Naive thymus-derived CD4-positive, alpha-beta T cell (primary cell): ENCODE data around the gene CAMK1D. TPM values are rescaled to one million over a fixed set of nuclear protein-coding genes. Genes with fewer than 3 reads are reported as not detected.
A peak's percentile ranks its signal among the peaks of the same experiment; 100 is the strongest.
"Not testable (repeated sequence)": the region's sequence is repeated elsewhere in the genome, so short reads cannot be mapped to it uniquely, and the experiment has no call there.

Source experiments
- ATAC-seq: fragments of 150-1000 bp; cut with Tn5 transposase; 2 replicates; pipeline ENCODE4 v1.10.0; 2021; ENCODE audit warnings: mild to moderate bottlenecking, moderate library complexity
- CTCF ChIA-PET: fragments of 350-600 bp; sonication (Branson Sonifier 250); formaldehyde crosslinking; loops from one replicate; lab custom pipeline; 2021; ENCODE audit warnings: antibody characterized with exemption; lab: Charles Lee
- POLR2A ChIA-PET: fragments of 350-600 bp; sonication (Branson Sonifier 250); formaldehyde crosslinking; loops from one replicate; lab custom pipeline; 2021; ENCODE audit warnings: antibody characterized with exemption, inconsistent platforms; lab: Charles Lee
- DNase-seq, 9 donors: peaks; one replicate each; pipeline versions ENCODE4 v3.0.0 to v3.0.0-alpha.2; 2020 to 2022; ENCODE audit warnings: mixed read lengths in 1 of 9
- H3K27ac ChIP-seq: one replicate; pipeline ENCODE4 v1.7.0; 2013; ENCODE audit warnings: mild to moderate bottlenecking, low read depth, low read length, moderate library complexity
- H3K27me3 ChIP-seq, 2 donors: one replicate each; pipeline ENCODE4 v1.7.0; 2013; ENCODE audit warnings: low read length in 2 of 2, mild to moderate bottlenecking in 2 of 2, moderate library complexity in 2 of 2; ENCODE audit not compliant: control insufficient read depth in 2 of 2, insufficient read depth in 2 of 2
- H3K36me3 ChIP-seq, 3 experiments: 1 replicate in 2 of 3; 2 replicates in 1 of 3; pipeline ENCODE4 v1.7.0; 2013; ENCODE audit warnings: low read length in 3 of 3, mild to moderate bottlenecking in 3 of 3, moderate library complexity in 1 of 3; ENCODE audit not compliant: insufficient read depth in 3 of 3, control insufficient read depth in 2 of 3
- H3K4me1 ChIP-seq, 2 donors: one replicate each; pipeline ENCODE4 v1.7.0; 2013; ENCODE audit warnings: low read length in 2 of 2, mild to moderate bottlenecking in 2 of 2, moderate library complexity in 1 of 2; ENCODE audit not compliant: control insufficient read depth in 2 of 2, insufficient read depth in 2 of 2
- H3K4me3 ChIP-seq: 2 replicates; pipeline ENCODE4 v1.7.0; 2013; ENCODE audit warnings: mild to moderate bottlenecking, low read length
- H3K9me3 ChIP-seq, 3 experiments: 1 replicate in 2 of 3; 2 replicates in 1 of 3; pipeline ENCODE4 v1.7.0; 2013; ENCODE audit warnings: low read length in 3 of 3; ENCODE audit not compliant: control insufficient read depth in 2 of 3
- H3K27ac Mint-ChIP-seq, 9 donors: one replicate each; pipeline ENCODE4 v1.8.0; 2020 to 2022; ENCODE audit warnings: mixed read lengths in 9 of 9, mild to moderate bottlenecking in 8 of 9, moderate library complexity in 5 of 9, inconsistent platforms in 2 of 9
- H3K27me3 Mint-ChIP-seq, 5 donors: one replicate each; pipeline ENCODE4 v1.8.0; 2021 to 2022; ENCODE audit warnings: mixed read lengths in 5 of 5, mild to moderate bottlenecking in 1 of 5
- H3K36me3 Mint-ChIP-seq, 5 donors: one replicate each; pipeline ENCODE4 v1.8.0; 2020 to 2022; ENCODE audit warnings: mixed read lengths in 5 of 5, mild to moderate bottlenecking in 3 of 5, inconsistent platforms in 1 of 5
- H3K4me1 Mint-ChIP-seq, 7 donors: one replicate each; pipeline ENCODE4 v1.8.0; 2020 to 2022; ENCODE audit warnings: mixed read lengths in 7 of 7, mild to moderate bottlenecking in 3 of 7, inconsistent platforms in 1 of 7
- H3K4me3 Mint-ChIP-seq, 10 donors: one replicate each; pipeline ENCODE4 v1.8.0; 2020 to 2022; ENCODE audit warnings: mild to moderate bottlenecking in 10 of 10, mixed read lengths in 10 of 10, moderate library complexity in 6 of 10, inconsistent platforms in 2 of 10
- H3K9me3 Mint-ChIP-seq, 11 donors: one replicate each; pipeline ENCODE4 v1.8.0; 2020 to 2022; ENCODE audit warnings: mixed read lengths in 11 of 11, mild to moderate bottlenecking in 4 of 11, inconsistent platforms in 1 of 11, moderate library complexity in 1 of 11
- intact Hi-C, 2 donors: fragments of 100-400 bp; cut with micrococcal nuclease; formaldehyde crosslinking; loops; one replicate each; pipeline ENCODE4 v1.15.1; 2023
- polyA plus RNA-seq, 2 donors: library from polyadenylated mRNA; unstranded; fragments of 300-500 nt; fragmentation: Illumina TruSeq; gene quantifications; one replicate each; pipeline ENCODE4 v1.2.3, GENCODE V29; 2021
- total RNA-seq, 6 experiments: library from RNA in 5 of 6; stranded (reverse) in 5 of 6; gene quantifications; 1 replicate in 5 of 6; 2 replicates in 1 of 6; pipeline ENCODE4 v1.2.3 and lab custom pipeline; 2021 to 2026

CAMK1D gene
- total and polyA plus RNA-seq, 7 experiments from 2014 or later, result 12.5 to 43.2 (median 18.6) TPM

DNA sequence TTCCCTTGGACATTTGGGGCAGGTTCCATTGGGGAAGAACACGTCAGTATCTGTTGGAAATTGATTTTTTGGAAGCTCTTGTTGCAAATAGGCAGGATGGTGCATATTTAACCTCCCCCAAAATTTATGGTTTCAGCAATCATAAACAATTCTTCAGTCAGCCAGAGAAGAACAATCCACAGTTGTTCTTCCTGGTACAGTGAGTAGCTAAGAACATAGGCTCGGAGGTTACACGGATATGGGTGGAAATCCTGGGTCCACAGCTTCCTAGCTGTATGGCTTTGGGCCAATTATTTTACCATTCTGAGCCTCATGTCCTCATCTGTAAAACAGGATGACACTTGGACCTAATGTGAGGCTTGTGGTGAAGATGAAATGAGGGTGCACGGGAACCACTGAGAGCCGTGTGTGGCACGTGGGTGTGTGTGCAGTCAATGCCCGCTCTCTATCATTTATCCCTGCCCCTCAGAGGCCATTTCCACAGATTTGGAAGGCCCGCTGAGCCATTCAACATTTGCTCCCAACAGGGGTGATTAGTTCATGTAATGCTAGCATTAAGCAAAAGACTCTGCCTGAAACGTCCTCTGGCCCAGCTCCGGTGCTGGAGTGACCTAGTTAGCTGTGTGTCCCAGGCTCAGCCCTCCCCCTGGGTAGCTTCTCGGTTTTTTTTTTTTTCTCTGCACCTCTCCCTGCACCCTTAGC lies 9.7 kb downstream of the CAMK1D start:
- peak; percentile 56 for ATAC-seq
- DNase-seq, result no peak
- Histone ChIP-seq H3K4me3 (no peak overlapping the region), H3K36me3 (no peaks in the 10 kb centered on the region), H3K27ac (no peak overlapping the region), H3K27me3 (no peaks in the 10 kb centered on the region), H3K4me1 (peaks cover 4 to 7% of the 10 kb centered on the region in 2 donors), H3K9me3 (no peaks in the 10 kb centered on the region)
- ChIA-PET POLR2A (interaction anchor here (0.7 to 1.3 kb wide), 3 partner anchors 10 to 188 kb away, joined by 3 to 5 read pairs (median 3); partner anchors contain the start of gene CAMK1D), CTCF (interaction anchor here (1.0 kb wide), 1 partner anchor 297 kb away, joined by 3 read pairs; no protein-coding TSS in a partner anchor)
- H3K27ac Mint-ChIP-seq, result peak overlapping the region in 8 of 9 donors; percentile 43 to 80 (median 69)
- H3K4me3 Mint-ChIP-seq, result peak overlapping the region in 9 of 10 donors; percentile 10 to 74 (median 42)
- intact Hi-C loops, result loop anchor here in 1 of 2 donors (10.0 kb wide), 1 partner anchor 746 kb away; the partner anchor contains the start of gene OPTN
- H3K9me3 Mint-ChIP-seq, result peaks cover 0 to 6% (median 0%) of the 10 kb centered on the region in 11 donors
- H3K36me3 Mint-ChIP-seq, result peaks cover 0 to 14% (median 6%) of the 10 kb centered on the region in 5 donors
- H3K27me3 Mint-ChIP-seq, result peaks cover 0 to 17% (median 0%) of the 10 kb centered on the region in 5 donors
- peaks cover 11 to 80% (median 61%) of the 10 kb centered on the region in 7 donors for H3K4me1 Mint-ChIP-seq

DNA sequence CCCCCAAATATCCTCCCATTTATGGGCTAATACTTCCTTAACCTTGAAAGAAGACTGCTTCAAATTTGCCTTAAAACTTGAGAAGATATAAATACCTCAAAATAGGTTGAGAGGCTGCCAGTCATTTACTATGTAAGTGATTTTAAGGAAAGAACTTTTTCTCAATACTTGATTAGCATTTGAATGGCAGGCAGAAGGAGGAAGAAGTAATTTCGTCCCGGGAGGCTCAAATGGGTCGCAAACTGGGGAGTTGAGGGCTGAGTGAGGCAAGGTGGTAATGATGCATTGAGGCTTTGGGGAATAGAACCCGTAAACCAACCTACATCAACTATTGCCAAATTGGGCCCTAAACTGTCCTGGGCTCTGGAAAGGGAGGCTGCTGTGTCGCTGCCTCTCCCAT lies 11.1 kb downstream of the CAMK1D start:
- Histone ChIP-seq H3K27me3 (no peaks in the 10 kb centered on the region), H3K4me1 (peaks cover 7% of the 10 kb centered on the region in 2 donors), H3K4me3 (no peak overlapping the region), H3K27ac (no peak overlapping the region), H3K36me3 (no peaks in the 10 kb centered on the region), H3K9me3 (no peaks in the 10 kb centered on the region)
- ATAC-seq (no peak), DNase-seq (no peak)
- Mint-ChIP-seq H3K36me3 (peaks cover 0 to 11% (median 6%) of the 10 kb centered on the region in 5 donors), H3K4me3 (no peak overlapping the region), H3K27me3 (peaks cover 0 to 12% (median 0%) of the 10 kb centered on the region in 5 donors), H3K9me3 (peaks cover 0 to 6% (median 0%) of the 10 kb centered on the region in 11 donors), H3K27ac (peak overlapping the region in 3 of 9 donors; percentile 28 to 68 (median 65)), H3K4me1 (peaks cover 19 to 80% (median 63%) of the 10 kb centered on the region in 7 donors)
- intact Hi-C loops, result no loop called here
- ChIA-PET CTCF (no interaction called here), POLR2A (no interaction called here)

DNA sequence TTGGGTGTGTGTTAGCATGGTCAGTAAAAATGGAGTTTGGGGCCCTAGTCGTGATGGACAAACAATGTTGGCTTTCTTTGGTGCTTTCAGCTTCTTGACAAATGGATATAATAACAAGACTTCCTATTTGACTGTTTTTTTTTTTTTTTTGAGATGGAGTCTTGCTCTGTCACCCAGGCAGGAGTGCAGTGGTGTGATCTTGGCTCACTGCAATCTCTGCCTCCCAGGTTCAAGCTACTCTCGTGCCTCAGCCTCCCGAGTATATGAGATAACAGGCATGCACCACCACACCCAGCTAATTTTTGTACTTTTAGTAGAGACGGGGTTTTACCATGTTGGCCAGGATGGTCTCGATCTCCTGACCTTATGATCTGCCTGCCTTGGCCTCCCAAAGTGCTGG lies 11.8 kb downstream of the CAMK1D start:
- H3K9me3 ChIP-seq, DNase-seq, H3K27me3 ChIP-seq, H3K4me3 ChIP-seq, H3K9me3 Mint-ChIP-seq, H3K36me3 ChIP-seq, H3K4me3 Mint-ChIP-seq, ATAC-seq, H3K27me3 Mint-ChIP-seq, intact Hi-C loops, H3K27ac ChIP-seq, CTCF ChIA-PET: not testable (repeated sequence)
- Mint-ChIP-seq H3K4me1 (peaks cover 22 to 79% (median 64%) of the 10 kb centered on the region in 7 donors), H3K27ac (peak overlapping the region in 4 of 9 donors; percentile 13 to 72 (median 51)), H3K36me3 (peaks cover 0 to 11% (median 8%) of the 10 kb centered on the region in 5 donors)
- POLR2A ChIA-PET, result interaction anchor here (0.7 kb wide), 1 partner anchor 424 kb away, joined by 3 read pairs; no protein-coding TSS in a partner anchor
- H3K4me1 ChIP-seq, result peaks cover 13% of the 10 kb centered on the region in 2 donors

DNA sequence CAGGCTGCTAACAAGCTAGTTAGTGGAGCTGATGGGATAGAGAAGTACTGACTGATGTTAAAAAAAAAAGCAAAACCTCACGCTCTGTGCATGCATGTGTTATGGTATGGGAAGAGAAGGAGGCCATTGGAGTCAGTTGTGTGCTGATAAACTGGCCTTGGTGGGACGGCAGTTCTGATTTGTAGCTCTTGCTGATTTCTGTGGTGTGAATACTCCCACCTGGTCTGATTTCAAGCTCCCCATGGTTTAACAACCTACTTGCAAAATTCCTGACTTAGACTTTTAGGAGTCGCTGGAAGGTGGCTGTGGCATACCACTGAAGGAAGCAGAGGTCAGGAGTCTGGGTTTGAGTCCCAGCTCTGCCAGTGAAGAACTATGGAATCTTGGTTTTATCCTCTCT lies 15.2 kb downstream of the CAMK1D start:
- POLR2A ChIA-PET, result interaction anchor here (0.6 to 2.6 kb wide), 2 partner anchors 14 to 47 kb away, joined by 3 to 11 read pairs; no protein-coding TSS in a partner anchor

DNA sequence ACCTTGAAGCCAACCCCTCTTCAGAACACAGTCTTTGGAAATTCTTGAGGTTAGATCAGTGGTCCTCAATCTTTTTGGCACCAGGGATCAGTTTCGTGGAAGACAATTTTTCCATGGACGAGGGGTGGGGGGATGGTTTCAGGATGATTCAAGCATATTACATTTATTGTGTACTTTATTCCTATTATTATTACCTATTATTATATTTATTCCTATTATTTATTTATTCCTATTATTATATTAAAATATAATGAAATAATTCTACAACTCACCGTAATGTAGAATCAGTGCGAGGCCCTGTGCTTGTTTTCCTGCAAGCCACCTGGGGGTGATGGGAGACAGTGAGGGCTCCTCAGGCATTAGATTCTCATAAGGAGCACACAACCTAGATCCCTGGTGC lies 17.9 kb downstream of the CAMK1D start:
- H3K27me3 ChIP-seq, result no peaks in the 10 kb centered on the region
- ChIA-PET CTCF (no interaction called here), POLR2A (interaction anchor here (0.5 to 0.8 kb wide), 2 partner anchors 24 to 45 kb away, joined by 3 read pairs; no protein-coding TSS in a partner anchor)
- no peak overlapping the region for H3K27ac ChIP-seq
- peaks cover 9 to 14% of the 10 kb centered on the region in 2 donors for H3K4me1 ChIP-seq
- Mint-ChIP-seq H3K9me3 (peaks cover 0 to 4% (median 0%) of the 10 kb centered on the region in 11 donors), H3K27me3 (no peaks in the 10 kb centered on the region), H3K36me3 (peaks cover 0 to 10% (median 5%) of the 10 kb centered on the region in 5 donors), H3K4me3 (peak overlapping the region in 1 of 10 donors; percentile 28), H3K4me1 (peaks cover 10 to 49% (median 40%) of the 10 kb centered on the region in 7 donors), H3K27ac (peak overlapping the region in 3 of 9 donors; percentile 73 to 82 (median 79))
- ATAC-seq, result no peak
- no peaks in the 10 kb centered on the region for H3K36me3 ChIP-seq
- no peaks in the 10 kb centered on the region for H3K9me3 ChIP-seq
- intact Hi-C loops, result loop anchor here (2.0 to 5.0 kb wide), 3 partner anchors 16 to 270 kb away; no protein-coding TSS in a partner anchor
- no peak for DNase-seq
- H3K4me3 ChIP-seq, result no peak overlapping the region

More for the DNA sequence above, 15.2 kb downstream of the CAMK1D start:
- H3K4me3 ChIP-seq, result no peak overlapping the region
- intact Hi-C loops, result no loop called here
- DNase-seq (no peak), ATAC-seq (no peak)
- peaks cover 0 to 6% (median 0%) of the 10 kb centered on the region in 11 donors for H3K9me3 Mint-ChIP-seq
- H3K27me3 ChIP-seq, result no peaks in the 10 kb centered on the region
- peaks cover 0 to 14% (median 11%) of the 10 kb centered on the region in 5 donors for H3K36me3 Mint-ChIP-seq
- peak overlapping the region in 3 of 9 donors; percentile 13 to 56 (median 49) for H3K27ac Mint-ChIP-seq
- H3K36me3 ChIP-seq, result no peaks in the 10 kb centered on the region
- H3K9me3 ChIP-seq, result no peaks in the 10 kb centered on the region
- CTCF ChIA-PET, result no interaction called here
- H3K4me1 Mint-ChIP-seq, result peaks cover 16 to 68% (median 50%) of the 10 kb centered on the region in 7 donors
- H3K27ac ChIP-seq, result no peak overlapping the region
- peaks cover 9 to 14% of the 10 kb centered on the region in 2 donors for H3K4me1 ChIP-seq
- H3K27me3 Mint-ChIP-seq, result no peaks in the 10 kb centered on the region
- peak overlapping the region in 2 of 10 donors; percentile 27 to 51 for H3K4me3 Mint-ChIP-seq

DNA sequence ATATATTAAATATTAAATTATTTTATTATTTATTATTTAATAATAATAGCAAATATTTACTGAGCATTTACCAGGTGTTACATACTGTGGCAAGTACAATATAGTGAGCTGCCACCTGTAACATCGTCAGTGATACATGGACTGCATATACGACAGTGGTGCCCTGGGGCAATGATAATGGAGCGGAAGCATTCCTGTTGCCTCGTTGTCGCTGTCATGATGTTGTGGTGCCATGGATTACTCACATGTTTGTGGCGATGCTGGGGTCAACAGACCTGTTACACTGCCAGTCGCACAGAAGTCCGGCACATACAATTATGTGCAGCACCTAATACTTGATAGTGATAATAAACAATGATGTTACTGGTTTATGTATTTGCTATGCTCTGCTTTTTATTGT lies 20.6 kb downstream of the CAMK1D start:
- H3K4me1 Mint-ChIP-seq, result peaks cover 13 to 40% (median 27%) of the 10 kb centered on the region in 7 donors
- no peak for ATAC-seq
- DNase-seq, result no peak
- H3K36me3 ChIP-seq, result no peaks in the 10 kb centered on the region
- peaks cover 0 to 4% (median 0%) of the 10 kb centered on the region in 11 donors for H3K9me3 Mint-ChIP-seq
- intact Hi-C loops, result loop anchor here in 1 of 2 donors (1.0 to 5.0 kb wide), 3 partner anchors 29 to 267 kb away; no protein-coding TSS in a partner anchor
- H3K27ac ChIP-seq, result no peak overlapping the region
- H3K9me3 ChIP-seq, result no peaks in the 10 kb centered on the region
- no peaks in the 10 kb centered on the region for H3K27me3 ChIP-seq
- peaks cover 9 to 14% of the 10 kb centered on the region in 2 donors for H3K4me1 ChIP-seq
- H3K27ac Mint-ChIP-seq, result no peak overlapping the region
- H3K4me3 Mint-ChIP-seq, result no peak overlapping the region
- POLR2A ChIA-PET, result no interaction called here
- no peaks in the 10 kb centered on the region for H3K27me3 Mint-ChIP-seq
- H3K36me3 Mint-ChIP-seq, result peaks cover 0 to 10% (median 4%) of the 10 kb centered on the region in 5 donors
- CTCF ChIA-PET, result no interaction called here
- no peak overlapping the region for H3K4me3 ChIP-seq
